ENCODE measurements around the gene NEGR1.

NEGR1 gene

DNA sequence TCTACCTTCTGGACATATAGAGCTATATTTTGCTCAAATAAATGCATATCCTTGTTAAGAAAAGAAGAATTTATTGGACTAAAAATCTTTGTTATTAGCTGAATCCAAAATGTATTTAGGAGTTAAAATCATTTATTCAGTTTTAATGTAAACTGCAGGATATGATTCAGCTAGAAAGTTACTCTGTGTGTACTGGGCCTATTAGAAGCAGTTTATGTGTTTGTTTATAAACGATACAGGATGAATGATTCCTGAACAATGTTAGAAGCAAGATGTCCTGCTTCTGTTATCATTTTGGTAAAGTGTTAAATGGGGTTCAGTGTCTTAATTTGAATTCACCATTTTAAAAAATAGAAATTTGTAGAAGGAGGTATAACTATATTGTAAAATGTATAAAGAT is 652.3 kb downstream of the NEGR1 start:
- no peak overlapping the region for H3K9ac ChIP-seq (ENCODE audit: low read length)
- no peaks in the 10 kb centered on the region for H3K9me3 ChIP-seq (ENCODE audit: insufficient read depth, low read length)
- H3K4me3 ChIP-seq (ENCODE audit: low read length) = no peak overlapping the region
- H3K79me2 ChIP-seq (ENCODE audit: low read length) = no peaks in the 10 kb centered on the region
- H3K4me1 ChIP-seq (ENCODE audit: low read length) = no peaks in the 10 kb centered on the region
- no peaks in the 10 kb centered on the region for H3K36me3 ChIP-seq (replicated peaks; ENCODE audit: low read depth, low read length)
- H4K20me1 ChIP-seq (ENCODE audit: insufficient read depth, low read length) = no peaks in the 10 kb centered on the region
- H3K27me3 ChIP-seq (ENCODE audit: low read depth, low read length) = no peaks in the 10 kb centered on the region
- H2AFZ ChIP-seq (ENCODE audit: low read depth, low read length) = no peak overlapping the region
- no peak overlapping the region for H3K27ac ChIP-seq (ENCODE audit: low read length)
- no peak overlapping the region for H3K4me2 ChIP-seq (ENCODE audit: low read length)
- TF ChIP-seq, protein P1, sequence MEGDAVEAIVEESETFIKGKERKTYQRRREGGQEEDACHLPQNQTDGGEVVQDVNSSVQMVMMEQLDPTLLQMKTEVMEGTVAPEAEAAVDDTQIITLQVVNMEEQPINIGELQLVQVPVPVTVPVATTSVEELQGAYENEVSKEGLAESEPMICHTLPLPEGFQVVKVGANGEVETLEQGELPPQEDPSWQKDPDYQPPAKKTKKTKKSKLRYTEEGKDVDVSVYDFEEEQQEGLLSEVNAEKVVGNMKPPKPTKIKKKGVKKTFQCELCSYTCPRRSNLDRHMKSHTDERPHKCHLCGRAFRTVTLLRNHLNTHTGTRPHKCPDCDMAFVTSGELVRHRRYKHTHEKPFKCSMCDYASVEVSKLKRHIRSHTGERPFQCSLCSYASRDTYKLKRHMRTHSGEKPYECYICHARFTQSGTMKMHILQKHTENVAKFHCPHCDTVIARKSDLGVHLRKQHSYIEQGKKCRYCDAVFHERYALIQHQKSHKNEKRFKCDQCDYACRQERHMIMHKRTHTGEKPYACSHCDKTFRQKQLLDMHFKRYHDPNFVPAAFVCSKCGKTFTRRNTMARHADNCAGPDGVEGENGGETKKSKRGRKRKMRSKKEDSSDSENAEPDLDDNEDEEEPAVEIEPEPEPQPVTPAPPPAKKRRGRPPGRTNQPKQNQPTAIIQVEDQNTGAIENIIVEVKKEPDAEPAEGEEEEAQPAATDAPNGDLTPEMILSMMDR (IDR thresholded peaks at IDR 0.05; ENCODE audit: low read depth, low read length) = no peak
- TF ChIP-seq EZH2phosphoT487 (IDR thresholded peaks at IDR 0.05; ENCODE audit: low read depth) = no peak

DNA sequence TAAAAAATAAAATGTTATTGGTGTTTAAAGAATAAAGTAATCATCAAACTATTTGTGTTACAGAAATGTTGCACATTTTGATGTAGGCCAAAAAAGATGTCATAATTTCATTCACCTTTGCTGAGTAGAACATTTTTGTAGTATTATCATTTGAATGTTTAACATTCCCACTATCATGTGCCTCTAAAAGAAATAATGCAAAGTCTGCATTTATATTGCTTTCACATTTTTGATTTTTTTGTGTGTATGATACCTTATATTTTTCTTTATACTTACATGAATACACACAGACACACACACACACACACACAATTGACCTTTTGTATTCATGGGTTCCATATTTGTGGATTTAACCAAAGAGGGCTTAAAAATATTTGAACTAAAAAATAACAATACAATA is 657.3 kb downstream of the NEGR1 start:
- no peak overlapping the region for H3K9ac ChIP-seq (ENCODE audit: low read length)
- H3K36me3 ChIP-seq (replicated peaks; ENCODE audit: low read depth, low read length) = no peaks in the 10 kb centered on the region
- H2AFZ ChIP-seq (ENCODE audit: low read depth, low read length) = no peak overlapping the region
- H3K27me3 ChIP-seq (ENCODE audit: low read depth, low read length) = no peaks in the 10 kb centered on the region
- no peak overlapping the region for H3K4me3 ChIP-seq (ENCODE audit: low read length)
- H3K27ac ChIP-seq (ENCODE audit: low read length) = no peak overlapping the region
- H3K79me2 ChIP-seq (ENCODE audit: low read length) = no peaks in the 10 kb centered on the region
- TF ChIP-seq EZH2phosphoT487 (IDR thresholded peaks at IDR 0.05; ENCODE audit: low read depth) = no peak
- TF ChIP-seq, protein P1 (IDR thresholded peaks at IDR 0.05; ENCODE audit: low read depth, low read length) = no peak
- H4K20me1 ChIP-seq (ENCODE audit: insufficient read depth, low read length) = no peaks in the 10 kb centered on the region
- no peaks in the 10 kb centered on the region for H3K4me1 ChIP-seq (ENCODE audit: low read length)
- no peak overlapping the region for H3K4me2 ChIP-seq (ENCODE audit: low read length)
- no peaks in the 10 kb centered on the region for H3K9me3 ChIP-seq (ENCODE audit: insufficient read depth, low read length)

DNA sequence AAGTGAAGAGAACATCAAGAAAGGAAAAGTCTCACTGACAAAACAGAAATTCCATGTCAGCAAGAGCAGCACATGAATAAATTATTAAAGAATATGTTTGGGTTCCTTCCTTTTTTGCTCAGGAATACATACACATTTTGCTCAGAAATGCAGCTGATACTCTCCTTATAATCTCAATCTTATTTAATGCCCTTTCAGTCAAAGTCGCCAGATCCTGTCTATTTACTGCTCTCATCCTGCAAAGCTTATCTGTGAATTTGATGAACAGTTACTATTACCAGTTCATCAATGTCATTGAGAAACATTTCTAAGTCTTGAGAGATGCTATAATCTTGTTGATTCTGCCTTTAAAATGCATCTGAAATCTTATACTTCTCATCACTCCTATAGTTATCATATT is 658.5 kb downstream of the NEGR1 start:
- H3K27me3 ChIP-seq (ENCODE audit: low read depth, low read length) = no peaks in the 10 kb centered on the region
- H2AFZ ChIP-seq (ENCODE audit: low read depth, low read length) = no peak overlapping the region
- no peaks in the 10 kb centered on the region for H3K9me3 ChIP-seq (ENCODE audit: insufficient read depth, low read length)
- H3K79me2 ChIP-seq (ENCODE audit: low read length) = no peaks in the 10 kb centered on the region
- no peaks in the 10 kb centered on the region for H3K36me3 ChIP-seq (replicated peaks; ENCODE audit: low read depth, low read length)
- H3K4me1 ChIP-seq (ENCODE audit: low read length) = no peaks in the 10 kb centered on the region
- no peak overlapping the region for H3K27ac ChIP-seq (ENCODE audit: low read length)
- no peak overlapping the region for H3K9ac ChIP-seq (ENCODE audit: low read length)
- H3K4me2 ChIP-seq (ENCODE audit: low read length) = no peak overlapping the region
- no peaks in the 10 kb centered on the region for H4K20me1 ChIP-seq (ENCODE audit: insufficient read depth, low read length)
- TF ChIP-seq, protein P1 (IDR thresholded peaks at IDR 0.05; ENCODE audit: low read depth, low read length) = no peak
- TF ChIP-seq EZH2phosphoT487 (IDR thresholded peaks at IDR 0.05; ENCODE audit: low read depth) = no peak
- H3K4me3 ChIP-seq (ENCODE audit: low read length) = no peak overlapping the region

DNA sequence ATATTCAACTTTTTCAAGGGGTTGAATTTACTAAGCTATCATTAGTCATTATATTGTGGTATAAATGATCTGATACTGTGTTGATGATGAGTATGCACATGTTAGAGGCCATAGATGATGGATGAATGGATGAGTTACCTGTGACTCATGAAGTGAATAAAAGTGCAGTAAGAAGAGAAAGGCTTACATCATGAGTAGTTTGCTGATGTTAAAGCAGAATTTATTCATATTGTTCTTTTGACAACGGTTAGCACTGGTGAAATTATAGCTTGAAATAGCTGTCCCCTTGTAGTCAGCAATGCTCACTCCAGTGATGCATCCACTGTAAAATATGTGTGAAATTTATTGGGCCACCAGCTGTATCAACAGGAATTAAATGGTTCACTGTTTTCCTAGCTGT is 660.6 kb downstream of the NEGR1 start:
- Histone ChIP-seq H3K4me3 (ENCODE audit: low read length) (no peak overlapping the region), H3K36me3 (replicated peaks; ENCODE audit: low read depth, low read length) (no peaks in the 10 kb centered on the region), H3K9me3 (ENCODE audit: insufficient read depth, low read length) (no peaks in the 10 kb centered on the region), H3K27ac (ENCODE audit: low read length) (no peak overlapping the region), H3K4me2 (ENCODE audit: low read length) (no peak overlapping the region), H3K9ac (ENCODE audit: low read length) (no peak overlapping the region), H3K4me1 (ENCODE audit: low read length) (no peaks in the 10 kb centered on the region), H4K20me1 (ENCODE audit: insufficient read depth, low read length) (no peaks in the 10 kb centered on the region), H2AFZ (ENCODE audit: low read depth, low read length) (no peak overlapping the region), H3K79me2 (ENCODE audit: low read length) (no peaks in the 10 kb centered on the region), H3K27me3 (ENCODE audit: low read depth, low read length) (no peaks in the 10 kb centered on the region)
- TF ChIP-seq EZH2phosphoT487 (IDR thresholded peaks at IDR 0.05; ENCODE audit: low read depth) = no peak
- TF ChIP-seq, protein P1 (IDR thresholded peaks at IDR 0.05; ENCODE audit: low read depth, low read length) = no peak
